Measurements from ENCODE around the gene SIGLEC9.
A peak's percentile ranks its signal among the peaks of the same experiment; 100 is the strongest.

The SIGLEC9 gene

DNA sequence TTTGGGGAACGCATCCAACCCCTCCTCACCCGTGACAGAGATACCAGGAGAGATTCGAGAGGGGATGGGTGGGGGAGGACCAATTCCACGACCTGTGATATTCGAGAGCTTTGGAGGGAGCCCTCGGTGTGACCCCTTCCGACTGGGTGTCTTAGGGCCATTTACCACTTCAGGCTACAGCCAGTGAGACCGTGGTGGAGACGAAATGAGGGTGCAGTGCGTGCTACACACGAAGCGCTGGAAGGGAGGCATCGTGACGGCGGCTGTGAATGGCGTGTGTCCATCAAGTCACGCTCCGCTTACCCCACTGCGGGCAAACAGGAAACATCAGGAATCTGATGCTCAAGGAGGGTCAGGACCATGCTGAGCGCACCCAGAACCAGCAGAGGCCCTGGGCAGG, 26.9 kb upstream of the SIGLEC9 start:
- DNase-seq = no peak

DNA sequence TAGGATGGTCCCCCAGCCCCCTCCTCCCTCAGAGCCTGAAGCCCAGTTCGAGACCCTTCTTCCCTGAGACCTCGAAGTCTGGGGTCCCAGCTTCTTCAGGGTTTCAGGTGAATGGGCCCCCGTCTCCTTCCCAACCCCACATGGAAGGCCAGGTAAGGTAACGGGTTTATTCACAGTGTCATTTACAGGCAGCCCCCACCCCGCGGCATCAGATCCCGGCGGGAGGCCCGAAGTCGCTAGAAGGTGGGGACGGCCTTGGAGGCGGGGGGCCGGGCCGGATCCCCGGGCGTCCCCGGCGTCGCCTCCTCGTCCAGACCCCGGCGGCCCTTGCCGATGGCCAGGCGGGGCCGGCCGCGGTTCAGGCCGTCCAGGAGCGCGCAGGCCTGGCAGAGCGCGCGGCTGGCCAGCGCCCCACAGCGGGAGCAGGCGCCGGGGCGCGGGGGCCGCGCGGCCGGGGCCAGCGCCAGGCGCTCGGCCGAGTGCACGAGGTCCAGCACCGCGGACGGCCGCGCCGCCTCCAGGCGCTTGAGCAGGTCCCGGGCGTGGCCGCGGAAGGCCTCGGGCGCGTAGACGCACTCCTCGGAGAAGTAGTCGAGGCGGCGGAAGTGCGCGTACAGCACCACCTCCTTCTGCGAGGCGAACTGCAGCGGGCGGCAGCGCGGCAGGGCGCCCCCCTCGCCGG, 26.2 kb upstream of the SIGLEC9 start:
- DNase-seq = no peak

DNA sequence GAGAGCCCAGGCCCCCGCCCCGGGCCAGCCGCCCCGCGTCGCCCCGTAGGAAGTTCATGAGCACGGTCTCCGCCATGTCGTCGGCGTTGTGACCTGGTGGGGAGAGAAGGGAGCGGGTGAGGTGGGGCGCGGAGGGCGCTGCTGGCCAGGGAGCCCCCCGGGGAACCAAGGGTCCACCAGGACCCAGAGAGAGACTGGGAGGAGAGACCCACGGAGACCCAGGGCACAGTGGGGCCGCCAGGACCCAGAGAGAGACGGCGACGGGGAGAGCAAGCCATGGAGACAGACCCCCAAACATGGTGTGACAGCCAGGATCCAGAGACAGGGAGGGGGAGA, 25.7 kb upstream of the SIGLEC9 start:
- no peak for DNase-seq

DNA sequence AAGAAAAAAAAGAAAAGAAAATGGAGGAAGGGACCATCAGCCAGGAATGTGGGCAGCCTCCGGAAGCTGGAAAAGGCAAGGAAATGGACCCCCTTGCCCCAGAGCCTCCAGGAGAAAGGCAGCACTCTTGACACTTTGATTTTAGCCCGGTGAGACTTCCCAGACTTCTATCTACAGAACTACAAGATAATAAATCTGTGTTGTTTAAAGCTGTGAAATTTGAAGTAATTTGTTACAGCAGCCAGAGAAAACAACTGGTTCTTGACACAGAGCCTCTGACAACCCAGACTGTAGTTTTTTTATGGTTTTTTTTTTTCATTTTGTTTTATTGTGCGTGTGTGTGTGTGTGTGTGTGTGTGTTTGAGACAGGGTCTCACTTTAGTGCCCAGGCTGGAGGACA, 24.1 kb upstream of the SIGLEC9 start:
- DNase-seq = no peak

DNA sequence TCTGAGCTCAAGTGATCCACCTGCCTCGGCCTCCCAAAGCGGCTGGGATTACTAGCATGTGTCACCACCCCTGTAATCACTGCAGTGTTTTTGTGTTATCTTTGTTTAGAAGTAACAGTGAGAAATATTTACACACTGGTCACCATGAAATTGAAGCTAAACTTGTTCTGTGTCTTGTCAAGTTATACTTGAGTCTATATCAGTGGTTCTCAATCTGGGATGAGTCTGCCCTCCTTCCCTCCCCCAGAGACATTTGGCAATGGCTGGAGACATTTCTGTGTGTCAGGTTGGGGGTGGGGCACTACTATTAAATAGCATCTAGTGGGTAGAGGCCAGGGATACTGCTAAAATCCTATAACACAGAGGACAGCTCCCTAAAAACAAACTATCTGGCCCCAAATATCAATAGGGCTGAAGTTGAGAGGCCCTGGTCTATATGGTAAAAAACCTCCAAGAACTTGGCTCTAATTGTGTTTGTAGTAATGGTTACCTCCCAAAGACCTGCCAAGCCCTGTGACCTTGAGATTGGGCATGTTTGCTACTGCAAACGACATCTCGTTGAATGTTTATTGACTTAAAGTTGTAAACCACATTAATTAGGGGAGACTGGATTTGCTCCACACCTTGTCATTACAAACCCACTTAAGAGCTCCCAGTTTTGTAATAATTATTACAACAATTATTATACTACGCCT, 23.4 kb upstream of the SIGLEC9 start:
- no peak for DNase-seq

DNA sequence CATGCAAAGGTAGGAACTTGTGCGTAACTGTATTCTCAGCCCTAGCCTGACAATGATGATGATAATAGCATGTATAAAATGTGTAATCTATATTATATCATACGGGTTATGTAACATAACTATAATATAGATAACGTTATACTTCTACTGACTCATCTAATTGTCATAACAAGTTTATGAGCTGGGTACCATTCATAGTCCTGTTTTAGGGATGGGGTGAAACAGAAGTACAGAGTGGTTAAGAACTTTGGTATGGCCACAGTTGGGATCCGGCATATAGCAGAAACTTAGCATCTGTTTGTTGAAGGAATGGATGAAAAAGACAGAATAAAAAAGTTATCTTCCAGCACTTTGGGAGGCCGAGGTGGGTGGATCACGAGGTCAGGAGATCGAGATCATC, 21.7 kb upstream of the SIGLEC9 start:
- DNase-seq = no peak

DNA sequence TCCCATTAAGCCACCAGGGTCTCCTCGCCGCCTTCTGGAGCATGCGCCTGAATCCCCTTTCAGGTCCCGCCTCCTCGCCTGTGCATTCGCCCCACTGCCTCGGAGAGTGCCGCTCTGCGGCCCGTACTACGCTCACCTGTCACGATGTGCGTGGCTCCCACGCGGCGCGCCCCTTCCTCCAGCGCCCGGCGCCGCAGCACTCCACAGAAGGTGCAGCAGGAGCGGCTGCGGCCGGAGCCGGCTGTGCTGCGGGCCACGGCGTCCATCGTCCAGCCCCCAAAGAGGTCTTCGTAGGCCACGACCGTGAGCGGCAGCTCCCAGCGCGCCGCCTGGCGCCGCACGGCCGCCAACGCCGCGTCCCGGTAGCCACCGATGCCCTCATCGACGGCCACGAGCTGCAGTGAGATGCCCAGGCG, 20.8 kb upstream of the SIGLEC9 start:
- no peak for DNase-seq

DNA sequence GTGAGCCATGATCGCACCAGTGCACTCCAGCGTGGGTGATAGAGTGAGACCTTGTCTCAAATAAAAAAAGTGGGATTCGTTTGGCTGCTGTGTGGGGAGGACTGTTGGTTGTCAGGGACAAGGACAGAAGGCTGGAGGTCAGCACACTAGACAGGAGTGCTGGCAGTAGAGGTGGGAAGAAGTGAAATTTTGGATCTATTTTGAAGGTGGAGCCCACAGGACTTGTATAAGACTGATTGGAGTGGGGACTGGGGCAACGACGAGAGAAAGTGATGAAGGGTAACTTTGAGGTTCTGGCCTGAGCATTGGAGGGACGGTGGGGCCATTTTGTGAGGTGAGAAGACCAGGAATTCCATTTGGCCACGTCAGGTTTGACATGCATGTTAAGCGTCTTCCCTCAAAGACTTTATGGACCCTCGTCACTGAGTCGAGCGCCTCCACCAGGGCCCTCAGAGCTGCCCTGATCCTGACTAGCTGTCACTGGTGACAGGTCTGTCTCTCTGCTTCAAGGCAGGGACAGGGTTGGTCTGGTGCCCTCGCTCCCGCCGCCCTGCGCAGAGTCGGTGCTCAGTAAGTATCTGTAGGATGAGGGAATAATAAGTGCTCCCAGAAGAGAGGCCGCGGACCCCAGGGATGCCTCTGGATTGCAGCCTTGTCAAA, 17.2 kb upstream of the SIGLEC9 start:
- no peak for DNase-seq

DNA sequence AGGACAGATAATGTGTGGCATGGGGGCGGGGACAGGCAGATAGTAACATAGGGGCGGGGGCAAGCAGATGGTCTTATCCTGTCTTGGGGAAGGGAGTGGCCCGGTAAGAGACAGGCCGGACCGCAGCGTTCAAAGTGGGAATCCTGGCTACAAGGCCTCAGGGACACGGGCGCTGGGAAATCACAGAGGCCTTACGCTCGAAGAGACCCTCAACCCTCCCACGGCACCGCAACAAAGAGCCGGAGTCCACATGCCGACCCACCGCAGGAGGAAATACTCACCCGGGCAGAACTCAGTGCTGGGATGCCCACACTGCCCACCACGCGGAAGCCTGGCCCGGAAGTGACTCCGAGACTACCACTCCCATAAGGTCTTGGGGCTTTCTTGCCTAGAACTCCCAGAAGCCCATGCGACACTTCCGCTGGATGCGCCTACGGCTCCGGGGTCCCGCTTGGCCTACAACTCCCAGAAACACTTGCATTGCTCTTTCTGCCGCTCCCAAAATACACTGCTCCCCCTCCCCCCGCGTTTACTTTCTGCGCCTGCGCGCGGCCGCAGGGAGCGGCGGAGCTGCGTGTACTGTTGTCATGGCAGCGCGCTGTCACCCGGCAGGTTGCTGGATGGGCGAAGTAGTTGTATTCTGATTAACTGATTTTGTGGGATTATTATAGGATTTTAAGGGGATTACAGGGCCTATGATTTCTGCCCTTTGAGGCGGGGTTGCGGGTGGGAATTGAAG, 16.5 kb upstream of the SIGLEC9 start, which contains the start of gene CTU1:
CTU1 (minus strand) TSS at position 344 of the 739 bp plus-strand sequence. CDS start 3,840 bp downstream, outside the sequence.
- DNase-seq = peak; percentile 93 to 99

DNA sequence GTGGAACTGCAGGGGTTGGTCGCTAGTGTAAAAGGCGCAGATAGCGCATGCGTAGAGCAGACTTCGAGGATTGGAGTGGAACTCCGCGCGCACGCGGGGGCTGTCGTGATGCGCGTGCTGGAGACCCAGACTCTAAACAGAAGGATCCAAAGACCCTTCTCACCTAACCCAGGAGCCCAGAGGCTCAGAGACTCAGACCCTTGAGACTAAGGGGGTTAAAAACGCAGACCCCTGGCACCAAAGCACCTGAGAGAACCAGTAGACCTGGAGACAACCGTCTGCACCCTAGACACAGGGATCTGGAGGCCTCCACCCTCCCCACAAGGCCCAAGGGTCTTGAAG, 15.9 kb upstream of the SIGLEC9 start:
- no peak for DNase-seq

DNA sequence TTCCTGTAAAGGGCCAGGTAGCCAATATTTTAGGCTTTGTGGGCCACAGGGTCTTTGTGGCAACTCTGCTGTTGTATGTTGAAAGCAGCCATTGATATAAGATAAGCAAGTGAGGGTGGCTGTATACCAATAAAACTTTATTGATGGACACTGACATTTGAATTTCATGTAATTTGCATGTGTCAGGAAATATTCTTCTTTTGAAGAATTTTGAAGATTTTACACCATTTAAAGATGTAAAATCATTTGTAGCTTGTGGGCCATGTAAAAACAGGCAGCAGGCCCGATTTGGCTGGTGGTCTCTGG, 14.1 kb upstream of the SIGLEC9 start:
- no peak for DNase-seq

DNA sequence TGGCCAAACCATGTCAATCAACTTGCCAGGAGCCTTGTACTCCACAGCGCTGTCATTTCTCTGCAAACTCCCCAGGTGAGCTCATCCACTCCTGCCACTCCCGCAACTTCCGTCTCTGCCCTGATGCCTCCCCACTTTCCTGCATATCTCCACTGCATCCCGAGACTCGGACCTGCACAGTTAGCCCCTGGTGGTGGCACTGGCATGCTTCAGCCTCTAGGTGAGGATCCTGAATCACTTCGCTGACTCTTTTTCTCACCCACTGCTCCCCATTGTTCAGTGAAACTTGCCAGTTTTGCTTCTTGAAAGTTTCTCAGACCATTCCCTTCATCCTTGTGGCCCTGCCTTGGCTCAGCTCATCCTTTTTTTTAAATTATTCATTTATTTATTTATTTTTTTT, 13.1 kb upstream of the SIGLEC9 start:
- no peak for DNase-seq

DNA sequence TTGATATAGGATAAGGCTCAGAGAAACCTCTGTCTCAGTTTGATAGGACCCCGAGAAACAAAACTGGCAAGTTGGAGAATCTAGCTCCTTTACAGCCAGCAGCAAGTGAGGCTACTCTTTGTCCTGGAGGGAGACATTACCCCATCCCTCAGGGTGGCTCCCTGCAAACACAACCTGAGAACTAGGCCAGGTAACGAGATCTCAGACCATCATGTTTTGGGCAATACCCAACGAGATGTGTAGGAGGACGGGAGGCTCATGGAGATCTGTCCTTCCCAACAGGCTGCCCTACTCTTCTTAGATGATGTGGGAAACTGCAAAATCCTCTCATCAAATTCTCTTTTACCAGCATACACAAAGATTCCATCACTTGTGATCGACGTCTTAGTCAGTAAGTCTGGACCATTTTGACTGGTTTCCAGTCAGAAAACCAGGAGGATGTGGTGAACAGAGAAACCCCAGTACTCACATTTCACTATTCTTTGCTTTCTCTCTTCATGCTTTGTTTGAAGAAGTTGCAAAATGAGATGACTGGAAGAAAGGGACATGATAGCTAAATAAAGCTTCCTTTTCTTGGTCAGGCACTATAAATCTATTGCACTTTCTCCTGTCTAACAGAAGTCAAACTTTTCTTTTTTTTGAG, 10.5 kb upstream of the SIGLEC9 start:
- no peak for DNase-seq

DNA sequence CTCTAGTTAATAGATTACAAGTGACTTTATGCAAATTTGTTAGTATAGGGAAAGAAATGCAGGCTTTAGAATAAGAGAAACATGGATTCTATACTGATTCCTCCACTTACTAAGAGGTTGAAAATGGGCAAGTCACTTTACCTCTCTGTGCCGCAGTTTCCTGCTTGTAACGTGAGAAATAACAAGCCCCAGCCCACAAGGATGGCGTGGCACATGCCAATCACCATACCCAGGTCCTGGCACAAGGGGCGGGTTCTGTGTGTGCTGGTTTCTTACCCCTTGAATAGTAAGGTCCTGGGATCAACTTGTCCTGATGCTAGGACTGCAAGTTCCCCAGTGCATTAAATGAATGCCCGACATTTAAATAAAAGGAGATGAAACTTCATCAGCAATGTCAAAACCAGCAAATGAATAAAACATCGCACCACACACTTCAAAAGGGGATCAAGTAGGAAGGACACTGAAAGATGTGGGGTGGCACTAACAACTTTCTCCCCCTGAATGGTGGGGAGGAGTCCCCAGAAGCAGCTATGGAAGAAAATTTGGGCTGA, 7.9 kb upstream of the SIGLEC9 start:
- DNase-seq = no peak

DNA sequence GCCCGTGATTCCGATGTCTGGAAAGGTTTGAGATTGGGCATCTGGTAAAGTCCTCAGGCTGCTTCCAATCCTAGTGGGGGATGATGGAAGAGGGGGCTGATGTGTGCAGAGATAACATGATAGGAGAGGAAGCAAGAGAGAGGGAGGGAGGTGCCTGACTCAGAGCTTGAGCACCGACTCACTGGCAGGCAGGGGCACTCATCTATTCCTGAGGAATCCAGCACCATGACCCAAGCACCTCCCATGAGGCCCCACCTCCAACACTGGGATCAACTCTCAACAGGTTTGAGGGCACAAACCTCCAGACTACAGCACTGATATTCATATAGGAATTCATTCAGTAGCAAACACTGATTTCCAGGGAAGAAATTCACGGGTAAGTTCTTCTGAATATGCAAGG, 5.6 kb upstream of the SIGLEC9 start:
- DNase-seq = no peak

DNA sequence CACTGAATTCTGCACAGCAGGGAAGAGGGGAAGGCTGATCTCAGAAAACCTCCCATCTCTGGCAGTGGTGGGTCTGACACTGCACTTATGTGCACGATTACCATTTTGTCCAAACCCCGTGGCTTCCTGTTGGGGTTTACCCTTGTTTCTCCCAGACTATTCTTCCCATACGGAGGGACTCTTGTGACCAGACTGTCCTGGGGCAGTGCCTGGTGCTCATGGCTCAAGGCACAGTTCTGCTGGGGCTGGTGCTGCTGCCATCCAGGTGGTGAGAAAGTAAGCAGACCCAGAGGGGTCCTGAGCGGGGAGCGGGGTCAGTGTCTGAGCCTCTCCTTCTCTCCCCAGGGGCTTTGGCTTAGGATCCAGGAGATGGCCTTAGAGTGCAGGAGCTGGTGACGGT, 5.1 kb upstream of the SIGLEC9 start:
- no peak for DNase-seq

DNA sequence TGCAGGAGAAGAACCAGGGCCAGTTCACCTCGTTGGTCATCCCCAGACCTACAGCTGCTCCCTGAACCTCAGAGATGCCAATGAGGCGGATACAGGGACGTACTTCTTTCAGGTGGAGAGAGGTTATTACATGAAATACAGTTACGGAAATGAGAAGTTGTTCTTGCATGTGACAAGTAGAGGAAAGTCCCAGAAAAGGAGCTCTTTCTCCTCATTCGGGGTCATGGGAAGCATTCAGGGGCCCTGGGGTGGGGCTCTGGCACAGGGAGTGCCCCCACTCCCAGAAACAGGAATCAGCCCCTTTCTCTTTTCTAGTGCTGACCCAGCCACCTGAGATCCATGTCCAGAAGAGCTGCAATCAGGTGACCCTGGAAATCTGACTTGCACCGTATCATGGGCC, 4.5 kb upstream of the SIGLEC9 start:
- DNase-seq = no peak

DNA sequence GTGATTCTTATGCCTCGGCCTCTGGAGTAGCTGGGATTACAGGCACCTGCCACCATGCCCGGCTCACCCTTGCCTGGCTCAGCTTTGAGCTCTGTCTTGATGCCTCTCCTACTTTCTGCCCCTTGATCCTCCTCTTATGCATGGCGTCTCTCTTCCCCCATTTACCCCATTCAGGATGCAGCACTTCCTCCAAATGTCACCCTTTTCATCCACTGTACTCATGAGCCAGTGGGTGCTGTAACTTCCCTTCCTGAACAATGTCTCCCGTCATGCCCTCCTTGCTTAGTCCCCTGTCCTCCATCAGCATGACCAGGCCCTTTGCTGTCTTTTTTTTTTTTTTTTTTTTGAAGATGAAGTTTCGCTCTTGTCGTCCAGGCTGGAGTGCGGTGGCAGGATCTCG, 3.4 kb upstream of the SIGLEC9 start:
- DNase-seq = no peak

DNA sequence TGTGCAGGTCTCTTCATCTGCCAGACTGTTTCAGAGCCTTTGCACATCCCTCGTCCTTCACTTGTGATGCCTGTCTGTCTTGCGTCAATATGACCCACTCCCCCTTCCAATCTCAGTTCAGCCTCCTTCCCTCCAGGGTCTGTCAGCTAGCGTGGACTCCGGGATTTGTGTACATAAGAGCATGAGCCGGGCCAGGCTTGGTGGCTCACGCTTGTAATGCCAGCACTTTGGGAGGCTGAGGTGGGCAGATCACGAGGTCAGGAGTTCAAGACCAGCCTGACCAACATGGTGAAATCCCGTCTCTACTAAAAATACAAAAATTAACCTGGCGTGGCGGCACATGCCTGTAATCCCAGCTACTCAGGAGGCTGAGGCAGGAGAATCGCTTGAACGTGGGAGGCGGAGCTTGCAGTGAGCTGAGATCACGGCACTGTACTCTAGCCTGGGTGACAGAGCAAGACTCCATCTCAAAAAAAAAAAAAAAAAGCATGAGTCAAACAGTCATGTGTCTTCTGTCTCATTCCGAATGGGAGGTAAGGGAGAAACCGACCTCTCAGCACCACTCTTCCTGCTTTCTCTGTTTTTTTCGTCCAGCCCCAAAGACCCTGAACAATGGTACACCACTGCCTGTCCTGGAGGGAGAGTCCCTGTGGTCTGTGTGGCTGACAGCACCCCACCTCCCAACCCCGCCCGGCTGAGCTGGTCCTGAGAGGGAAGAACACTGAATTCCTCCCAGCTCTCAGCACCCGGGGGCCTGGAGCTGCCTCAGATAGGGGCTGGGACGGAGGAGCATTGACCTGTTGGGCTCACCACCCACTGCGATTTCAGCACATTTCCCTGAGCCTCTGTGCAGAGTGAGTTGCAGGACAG, 2.4 kb upstream of the SIGLEC9 start:
- no peak for DNase-seq

DNA sequence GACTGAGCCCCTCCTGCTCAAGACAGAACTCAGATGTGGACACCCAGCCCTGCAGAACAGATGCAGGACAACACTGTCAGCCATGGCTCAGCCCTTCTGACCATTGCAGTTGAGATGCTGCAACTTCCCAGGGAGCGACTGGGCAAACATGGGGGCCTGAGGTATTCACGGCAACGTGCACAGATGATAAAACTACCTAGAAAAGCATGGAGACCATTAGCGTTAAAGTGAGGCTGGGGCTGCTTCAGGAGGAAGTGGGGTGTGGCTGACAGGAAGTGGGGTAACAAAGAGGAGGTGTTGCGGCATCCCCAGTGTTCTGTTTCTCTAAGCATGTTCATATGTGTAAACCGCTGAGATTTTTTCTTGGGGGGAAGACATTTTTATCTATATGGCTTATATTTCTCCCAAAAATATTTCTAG, 1.3 kb upstream of the SIGLEC9 start:
- no peak for DNase-seq

DNA sequence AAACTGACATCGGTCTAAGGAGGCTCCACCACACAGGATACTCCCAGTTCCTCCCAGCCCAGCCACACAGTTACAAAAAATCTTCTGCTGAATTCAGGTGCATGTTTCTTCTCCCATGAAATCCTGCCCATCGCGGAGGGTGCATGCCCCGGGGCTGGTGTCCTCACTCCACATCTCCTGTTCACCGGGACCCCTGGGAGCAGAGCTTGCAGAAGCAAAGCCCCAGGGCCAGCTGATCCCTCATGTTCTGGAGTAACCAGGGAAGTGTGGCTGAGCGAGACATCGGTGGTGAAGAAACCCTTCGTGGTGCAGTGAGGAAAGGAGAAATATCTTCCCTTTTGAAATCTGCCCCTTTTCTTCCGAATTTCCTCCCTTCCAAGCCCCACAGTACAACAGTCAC, 904 bp upstream of the SIGLEC9 start:
- DNase-seq = no peak

DNA sequence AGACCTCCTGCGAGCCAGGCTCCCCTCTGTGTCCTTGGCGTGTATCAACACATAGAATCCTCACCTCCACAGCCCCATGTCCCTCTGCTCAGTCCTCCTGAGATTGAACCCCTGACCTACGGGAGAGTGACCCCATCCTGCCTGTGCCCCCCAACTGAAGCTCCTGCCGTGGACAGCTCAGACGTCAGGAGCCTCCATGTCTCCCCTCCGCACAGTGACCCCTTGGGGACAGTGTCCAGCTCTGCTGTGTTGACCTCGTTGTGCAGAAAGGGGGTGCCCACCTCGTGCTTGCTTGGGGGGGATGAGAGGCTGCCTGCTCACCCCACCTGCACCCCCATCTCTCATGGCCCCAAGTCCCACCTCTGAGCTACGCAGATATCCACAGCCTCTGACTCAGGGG, 490 bp upstream of the SIGLEC9 start:
- DNase-seq = no peak

Measured in bone marrow (tissue), 2 donors.